Loucy (cell line): ENCODE results near the gene SCMH1.
"Not testable (repeated sequence)": the region's sequence is repeated elsewhere in the genome, so short reads cannot be mapped to it uniquely, and the experiment has no call there.

Experiments
- H2AFZ ChIP-seq: fragments of 200-600 bp; sonication (generic); 2 replicates; pipeline ENCODE4 v1.6.0; 2016; ENCODE audit warnings: antibody characterized with exemption, mild to moderate bottlenecking, low read length, moderate library complexity
- H3F3A ChIP-seq: fragments of 200-600 bp; 2 replicates; pipeline ENCODE4 v1.6.0; 2016; ENCODE audit warnings: antibody characterized with exemption, low read depth, mild to moderate bottlenecking
- H3K27me3 ChIP-seq: fragments of 200-600 bp; sonication (generic); 2 replicates; pipeline ENCODE4 v1.6.1; 2014; ENCODE audit warnings: low read length, mild to moderate bottlenecking; ENCODE audit not compliant: insufficient read depth, poor library complexity, severe bottlenecking
- H3K36me3 ChIP-seq: fragments of 200-600 bp; sonication (generic); 2 replicates; pipeline ENCODE4 v1.6.1; 2016; ENCODE audit warnings: low read length; ENCODE audit not compliant: insufficient read depth
- H3K4me1 ChIP-seq: fragments of 200-600 bp; sonication (generic); 2 replicates; pipeline ENCODE4 v1.5.1; 2014; ENCODE audit warnings: low read length, mild to moderate bottlenecking; ENCODE audit not compliant: insufficient read depth, poor library complexity, severe bottlenecking
- H3K4me2 ChIP-seq: fragments of 200-600 bp; sonication (generic); 2 replicates; pipeline ENCODE4 v1.6.0; 2014; ENCODE audit warnings: antibody characterized with exemption, low read length, low read depth, mild to moderate bottlenecking; ENCODE audit not compliant: poor library complexity, severe bottlenecking
- H3K4me3 ChIP-seq: fragments of 200-600 bp; sonication (generic); 2 replicates; pipeline ENCODE4 v1.5.1; 2014; ENCODE audit warnings: low read length, mild to moderate bottlenecking, mixed read lengths; ENCODE audit not compliant: poor library complexity, severe bottlenecking
- H3K79me2 ChIP-seq: fragments of 200-600 bp; sonication (generic); 2 replicates; pipeline ENCODE4 v1.6.1; 2014; ENCODE audit warnings: low read length; ENCODE audit not compliant: insufficient read depth
- H3K9ac ChIP-seq: fragments of 200-600 bp; sonication (generic); 2 replicates; pipeline ENCODE4 v1.6.0; 2014; ENCODE audit warnings: mild to moderate bottlenecking, low read depth, low read length, moderate library complexity; ENCODE audit not compliant: poor library complexity, severe bottlenecking
- H3K9me2 ChIP-seq: fragments of 200-600 bp; sonication (generic); replicated peaks from 2 replicates; pipeline ENCODE4 v1.6.1; 2016; ENCODE audit warnings: low read depth, low read length, mixed read lengths
- H3K9me3 ChIP-seq: fragments of 200-600 bp; sonication (generic); 2 replicates; pipeline ENCODE4 v1.6.1; 2014; ENCODE audit warnings: mild to moderate bottlenecking, antibody characterized with exemption, low read length, low read depth; ENCODE audit not compliant: insufficient read depth
- H4K20me1 ChIP-seq: fragments of 200-600 bp; sonication (generic); 2 replicates; pipeline ENCODE4 v1.6.0; 2014; ENCODE audit warnings: antibody characterized with exemption, low read length, mild to moderate bottlenecking; ENCODE audit not compliant: insufficient read depth, poor library complexity, severe bottlenecking
- EZH2phosphoT487 ChIP-seq: fragments of 200-600 bp; IDR thresholded peaks from 2 replicates; pipeline ENCODE4 v1.6.1; 2018; ENCODE audit warnings: antibody characterized with exemption, mild to moderate bottlenecking, moderate library complexity, borderline replicate concordance
- TF ChIP-seq, protein P1 (sequence below): fragments of 200-600 bp; sonication (generic); conservative IDR thresholded peaks from 2 replicates; pipeline ENCODE4 v1.5.1; 2014; ENCODE audit warnings: mild to moderate bottlenecking, antibody characterized with exemption, low read length

The SCMH1 gene

DNA sequence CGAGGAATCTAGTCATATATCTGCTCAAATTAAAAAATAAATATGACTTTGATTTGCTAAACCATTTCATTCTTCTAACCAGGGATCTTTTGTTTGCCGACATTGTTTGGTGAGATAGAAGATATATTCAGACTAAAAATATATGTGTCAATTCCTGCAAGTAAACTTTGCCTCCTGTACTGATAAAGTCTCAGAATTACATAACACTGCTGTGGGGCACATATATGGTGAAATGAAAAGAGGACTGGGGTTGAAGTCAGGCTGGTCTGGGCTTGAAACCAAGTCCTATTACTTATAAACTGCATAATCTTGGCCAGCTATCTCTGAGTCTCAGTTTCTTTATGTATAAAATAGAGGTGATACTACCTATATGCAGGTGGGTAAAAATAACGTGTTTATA lies 9.8 kb downstream of the SCMH1 start:
- no peak overlapping the region for H3K9ac ChIP-seq

DNA sequence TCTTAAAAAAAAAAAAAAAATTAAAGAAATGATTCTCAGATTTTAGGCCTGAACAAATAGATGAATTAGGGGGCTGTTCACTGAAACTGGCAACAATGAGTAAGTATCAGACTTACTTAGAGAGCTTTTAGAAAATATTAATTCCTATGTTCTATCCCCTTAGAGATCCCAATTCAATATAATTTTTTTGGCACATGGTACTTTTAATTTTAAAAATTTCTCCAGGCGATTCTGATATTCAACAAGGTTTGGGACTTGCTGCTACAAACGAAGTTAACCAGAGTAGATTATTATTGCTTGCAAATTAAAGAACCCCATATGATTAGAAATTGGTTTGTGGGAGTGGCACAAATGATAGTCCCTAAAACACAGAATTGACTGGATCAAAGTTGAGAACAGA lies 11.4 kb downstream of the SCMH1 start:
- no peaks in the 10 kb centered on the region for H3F3A ChIP-seq
- H3K79me2 ChIP-seq: peaks cover 93% of the 10 kb centered on the region
- no peak for TF ChIP-seq EZH2phosphoT487

More for the DNA sequence above, 9.8 kb downstream of the SCMH1 start:
- H3K4me3 ChIP-seq: no peak overlapping the region
- H3F3A ChIP-seq: no peaks in the 10 kb centered on the region
- H3K4me2 ChIP-seq: peak overlapping the region; percentile 6
- TF ChIP-seq, protein P1, sequence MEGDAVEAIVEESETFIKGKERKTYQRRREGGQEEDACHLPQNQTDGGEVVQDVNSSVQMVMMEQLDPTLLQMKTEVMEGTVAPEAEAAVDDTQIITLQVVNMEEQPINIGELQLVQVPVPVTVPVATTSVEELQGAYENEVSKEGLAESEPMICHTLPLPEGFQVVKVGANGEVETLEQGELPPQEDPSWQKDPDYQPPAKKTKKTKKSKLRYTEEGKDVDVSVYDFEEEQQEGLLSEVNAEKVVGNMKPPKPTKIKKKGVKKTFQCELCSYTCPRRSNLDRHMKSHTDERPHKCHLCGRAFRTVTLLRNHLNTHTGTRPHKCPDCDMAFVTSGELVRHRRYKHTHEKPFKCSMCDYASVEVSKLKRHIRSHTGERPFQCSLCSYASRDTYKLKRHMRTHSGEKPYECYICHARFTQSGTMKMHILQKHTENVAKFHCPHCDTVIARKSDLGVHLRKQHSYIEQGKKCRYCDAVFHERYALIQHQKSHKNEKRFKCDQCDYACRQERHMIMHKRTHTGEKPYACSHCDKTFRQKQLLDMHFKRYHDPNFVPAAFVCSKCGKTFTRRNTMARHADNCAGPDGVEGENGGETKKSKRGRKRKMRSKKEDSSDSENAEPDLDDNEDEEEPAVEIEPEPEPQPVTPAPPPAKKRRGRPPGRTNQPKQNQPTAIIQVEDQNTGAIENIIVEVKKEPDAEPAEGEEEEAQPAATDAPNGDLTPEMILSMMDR: no peak
- no peak for TF ChIP-seq EZH2phosphoT487
- peaks cover 94% of the 10 kb centered on the region for H3K79me2 ChIP-seq
- no peak overlapping the region for H2AFZ ChIP-seq
- peaks cover 12% of the 10 kb centered on the region for H3K4me1 ChIP-seq
- H3K27me3 ChIP-seq: no peaks in the 10 kb centered on the region
- no peaks in the 10 kb centered on the region for H3K9me2 ChIP-seq
- H4K20me1 ChIP-seq: peaks cover 64% of the 10 kb centered on the region
- H3K36me3 ChIP-seq: no peaks in the 10 kb centered on the region
- H3K9me3 ChIP-seq: no peaks in the 10 kb centered on the region

GRCh38 chr1:41229219-41229618 lies 12.9 kb downstream of the SCMH1 start:
- not testable (repeated sequence) for H3K9ac ChIP-seq, H3F3A ChIP-seq, H3K36me3 ChIP-seq, H3K27me3 ChIP-seq, H3K4me2 ChIP-seq, H3K4me3 ChIP-seq, H3K9me3 ChIP-seq, H3K4me1 ChIP-seq, H3K9me2 ChIP-seq, H2AFZ ChIP-seq
- peaks cover 97% of the 10 kb centered on the region for H3K79me2 ChIP-seq
- H4K20me1 ChIP-seq: peaks cover 59% of the 10 kb centered on the region

More for the DNA sequence above, 11.4 kb downstream of the SCMH1 start:
- H3K9me3 ChIP-seq: no peaks in the 10 kb centered on the region
- peaks cover 8% of the 10 kb centered on the region for H3K4me1 ChIP-seq
- peaks cover 63% of the 10 kb centered on the region for H4K20me1 ChIP-seq
- H3K36me3 ChIP-seq: no peaks in the 10 kb centered on the region
- no peak overlapping the region for H3K4me3 ChIP-seq
- H3K9ac ChIP-seq: no peak overlapping the region
- H2AFZ ChIP-seq: no peak overlapping the region
- no peak overlapping the region for H3K4me2 ChIP-seq
- H3K27me3 ChIP-seq: no peaks in the 10 kb centered on the region
- H3K9me2 ChIP-seq: no peaks in the 10 kb centered on the region

DNA sequence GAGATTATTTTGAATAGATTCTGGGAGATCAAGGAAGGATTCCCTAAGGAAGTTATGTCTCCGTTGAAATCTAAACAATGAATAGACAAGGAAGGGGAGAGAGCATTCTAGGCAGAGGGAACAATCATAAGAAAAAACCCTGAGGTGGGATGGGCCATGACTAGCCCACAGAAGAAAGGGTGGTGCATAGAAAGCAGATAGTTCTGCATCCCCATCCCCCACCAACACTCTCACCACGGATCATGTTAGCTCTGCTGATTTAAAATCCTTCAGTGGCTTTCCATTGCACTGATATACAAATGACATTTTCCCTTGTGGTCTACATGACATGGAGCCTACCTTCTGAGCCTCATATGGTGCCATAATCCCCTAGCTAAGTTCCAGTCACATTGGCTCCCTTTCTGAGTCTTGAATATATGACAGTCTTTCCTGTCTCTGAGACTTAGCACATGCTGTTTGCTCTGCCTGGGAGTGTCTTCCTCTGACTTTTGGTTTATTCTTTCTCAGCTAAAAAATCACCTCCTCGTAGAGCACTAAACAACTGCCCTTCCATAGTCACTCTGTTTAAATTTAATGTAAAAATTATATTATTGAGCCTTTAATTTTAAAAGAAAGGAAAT lies 15.2 kb downstream of the SCMH1 start:
- Histone ChIP-seq H4K20me1 (peaks cover 51% of the 10 kb centered on the region), H3K9ac (no peak overlapping the region), H3K4me2 (peak overlapping the region; percentile 3), H3K9me3 (no peaks in the 10 kb centered on the region), H3K79me2 (peaks cover 97% of the 10 kb centered on the region), H2AFZ (no peak overlapping the region), H3K4me1 (peaks cover 15% of the 10 kb centered on the region), H3K9me2 (no peaks in the 10 kb centered on the region), H3K27me3 (no peaks in the 10 kb centered on the region), H3K36me3 (no peaks in the 10 kb centered on the region), H3K4me3 (no peak overlapping the region), H3F3A (no peaks in the 10 kb centered on the region)
- TF ChIP-seq, protein P1: no peak
- no peak for TF ChIP-seq EZH2phosphoT487
